Stomach (tissue), 9 donors: ENCODE data around the gene LFNG. TPM values are rescaled to one million over a fixed set of nuclear protein-coding genes. Genes with fewer than 3 reads are reported as not detected.
"Not testable (repeated sequence)": the region's sequence is repeated elsewhere in the genome, so short reads cannot be mapped to it uniquely, and the experiment has no call there.

ENCODE experiments used
- DNase-seq, 2 donors: peaks; one replicate each; pipeline versions ENCODE4 v3.0.0 to v3.0.0-alpha.2; 2013 to 2019
- H3K27ac ChIP-seq, 5 donors: fragments of 200-600 bp in 4 of 5; sonication (generic) in 4 of 5; one replicate each; pipeline ENCODE4 v1.5.1; 2013 to 2019; ENCODE audit warnings: mild to moderate bottlenecking in 1 of 5, moderate library complexity in 1 of 5
- H3K27me3 ChIP-seq, 3 donors: fragments of 200-600 bp; sonication (generic); one replicate each; pipeline ENCODE4 v1.5.1; 2017 to 2019; ENCODE audit warnings: mixed run types in 1 of 3
- H3K36me3 ChIP-seq, 4 donors: fragments of 200-600 bp; sonication (generic); 1 replicate in 3 of 4; 2 replicates in 1 of 4; pipeline ENCODE4 v1.5.1; 2016 to 2019
- H3K4me1 ChIP-seq, 4 donors: fragments of 200-600 bp; sonication (generic); one replicate each; pipeline ENCODE4 v1.5.1; 2016 to 2019
- H3K4me3 ChIP-seq, 4 donors: fragments of 200-600 bp; sonication (generic) in 3 of 4; one replicate each; pipeline ENCODE4 v1.5.1; 2016 to 2019; ENCODE audit warnings: mild to moderate bottlenecking in 1 of 4
- H3K9me3 ChIP-seq, 4 donors: fragments of 200-600 bp; sonication (generic); one replicate each; pipeline ENCODE4 v1.5.1; 2016 to 2019
- EP300 ChIP-seq: sonication (generic); formaldehyde crosslinking; IDR thresholded peaks from one replicate; pipeline ENCODE4 v1.6.1; 2017; ENCODE audit warnings: antibody characterized with exemption
- POLR2A ChIP-seq, 4 donors: fragments of 450-650 bp; IDR thresholded peaks; one replicate each; pipeline ENCODE4 v1.6.1; 2016; ENCODE audit warnings: antibody characterized with exemption in 4 of 4, control low read depth in 2 of 4, mild to moderate bottlenecking in 1 of 4, moderate library complexity in 1 of 4
- POLR2AphosphoS5 ChIP-seq, 3 donors: sonication (generic); formaldehyde crosslinking; IDR thresholded peaks; one replicate each; pipeline ENCODE4 v1.6.1; 2016; ENCODE audit warnings: antibody characterized with exemption in 3 of 3
- WGBS, 5 donors: extraction: QIAGEN DNeasy Blood & Tissue Kit in 3 of 5; methylation state at CpG; one replicate each; pipeline versions ENCODE4 v1.1.5 to v1.1.7; 2013 to 2018; 5-methylcytosine and 5-hydroxymethylcytosine counted together
- intact Hi-C: fragments of 100-400 bp; cut with DNase I; formaldehyde crosslinking; loops from one replicate; pipeline ENCODE4 v1.15.1; 2023; ENCODE audit warnings: low total_unique reads
- polyA plus RNA-seq, 3 donors: library from polyadenylated mRNA; stranded (reverse); fragments of 200-250 nt; gene quantifications; one replicate each; pipeline ENCODE4 v1.2.3, GENCODE V29; 2013
- total RNA-seq, 5 donors: library from RNA; depleted of rRNA; stranded (reverse); fragments of >200 nt; gene quantifications; one replicate each; pipeline versions ENCODE4 v1.1.0 to v1.2.3, GENCODE V29; 2014 to 2016
- TF ChIP-seq, protein P1 (sequence below), 7 experiments: fragments of 450-650 bp in 4 of 7; fragments of 200-600 bp in 3 of 7; sonication (generic) in 3 of 7; IDR thresholded peaks; one replicate each; pipeline ENCODE4 v1.5.1; 2016 to 2019; ENCODE audit warnings: antibody characterized with exemption in 7 of 7, control low read depth in 2 of 7, mild to moderate bottlenecking in 1 of 7
- donor health status: healthy with polysubstance abuse.
- donor health status: Bipolar disorder and iron deficiency.
- donor health status: healthy.

Gene LFNG
- total and polyA plus RNA-seq, 8 donors, result 8.0 to 103 (median 17.4) TPM

DNA sequence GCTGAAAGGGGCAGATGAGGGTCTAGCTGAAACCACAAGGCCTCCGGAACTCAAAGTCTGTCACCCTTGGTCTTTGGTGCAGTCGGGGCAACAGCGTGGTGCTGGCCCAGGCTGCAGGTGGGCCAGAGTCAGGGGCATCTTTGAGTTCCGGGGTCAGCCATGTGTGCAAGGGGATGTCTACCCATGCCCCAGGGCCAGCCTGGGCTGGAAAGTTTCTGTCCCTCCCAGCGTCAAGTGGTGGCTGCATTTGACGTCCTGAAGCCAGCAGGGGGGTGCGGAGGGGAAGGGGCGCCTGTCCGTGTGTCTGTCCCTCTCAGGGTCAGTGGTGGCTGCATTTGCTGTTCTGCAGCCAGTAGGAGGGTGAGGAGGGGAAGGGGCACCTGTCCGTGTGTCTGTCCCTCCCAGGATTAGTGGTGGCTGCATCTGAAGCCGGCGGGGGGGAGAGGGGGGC, 35.1 kb downstream of the LFNG start:
- intact Hi-C loops, result no loop called here
- TF ChIP-seq, protein P1, sequence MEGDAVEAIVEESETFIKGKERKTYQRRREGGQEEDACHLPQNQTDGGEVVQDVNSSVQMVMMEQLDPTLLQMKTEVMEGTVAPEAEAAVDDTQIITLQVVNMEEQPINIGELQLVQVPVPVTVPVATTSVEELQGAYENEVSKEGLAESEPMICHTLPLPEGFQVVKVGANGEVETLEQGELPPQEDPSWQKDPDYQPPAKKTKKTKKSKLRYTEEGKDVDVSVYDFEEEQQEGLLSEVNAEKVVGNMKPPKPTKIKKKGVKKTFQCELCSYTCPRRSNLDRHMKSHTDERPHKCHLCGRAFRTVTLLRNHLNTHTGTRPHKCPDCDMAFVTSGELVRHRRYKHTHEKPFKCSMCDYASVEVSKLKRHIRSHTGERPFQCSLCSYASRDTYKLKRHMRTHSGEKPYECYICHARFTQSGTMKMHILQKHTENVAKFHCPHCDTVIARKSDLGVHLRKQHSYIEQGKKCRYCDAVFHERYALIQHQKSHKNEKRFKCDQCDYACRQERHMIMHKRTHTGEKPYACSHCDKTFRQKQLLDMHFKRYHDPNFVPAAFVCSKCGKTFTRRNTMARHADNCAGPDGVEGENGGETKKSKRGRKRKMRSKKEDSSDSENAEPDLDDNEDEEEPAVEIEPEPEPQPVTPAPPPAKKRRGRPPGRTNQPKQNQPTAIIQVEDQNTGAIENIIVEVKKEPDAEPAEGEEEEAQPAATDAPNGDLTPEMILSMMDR (IDR thresholded peaks at IDR 0.05), result no peak
- TF ChIP-seq POLR2A (IDR thresholded peaks at IDR 0.05), result no peak
- no peak for TF ChIP-seq EP300
- TF ChIP-seq POLR2AphosphoS5 (IDR thresholded peaks at IDR 0.05), result no peak
- 2 to 6% (median 4%) methylated on average over 10 to 12 of the region's 12 CpGs for WGBS, 5 donors
- H3K27me3 ChIP-seq, result no peaks in the 10 kb centered on the region
- peak overlapping the region; percentile 68 to 88 (median 82) for H3K4me3 ChIP-seq
- peak in 1 of 2 donors; percentile 32 for DNase-seq
- H3K9me3 ChIP-seq, result no peaks in the 10 kb centered on the region
- H3K36me3 ChIP-seq, result peaks cover 0 to 21% (median 16%) of the 10 kb centered on the region in 4 donors
- H3K27ac ChIP-seq, result peak overlapping the region; percentile 95 to 99 (median 99)
- peaks cover 27 to 62% (median 49%) of the 10 kb centered on the region in 4 donors for H3K4me1 ChIP-seq

- Histone ChIP-seq H3K27ac (peak within 1 kb of the TSS; percentile 95 to 99 (median 99)), H3K27me3 (no peaks in the 10 kb centered on the region), H3K36me3 (peaks cover 0 to 16% (median 11%) of the 10 kb centered on the region in 4 donors), H3K4me1 (peaks cover 34 to 69% (median 56%) of the 10 kb centered on the region in 4 donors), H3K4me3 (peak within 1 kb of the TSS; percentile 68 to 88 (median 82)), H3K9me3 (no peaks in the 10 kb centered on the region)
- intact Hi-C loops, result no loop called here
- DNase-seq, result peak; percentile 97 to 99
- WGBS, 5 donors, result 0 to 4% (median 1%) methylated on average over 16 to 79 of the region's 79 CpGs
- TF ChIP-seq, protein P1 (IDR thresholded peaks at IDR 0.05), result peak in 4 of 7 experiments; percentile 6 to 48 (median 16)
- TF ChIP-seq EP300 (no peak), POLR2AphosphoS5 (IDR thresholded peaks at IDR 0.05) (peak; percentile 35 to 90 (median 89)), POLR2A (IDR thresholded peaks at IDR 0.05) (peak in 1 of 4 donors; percentile 39)
Observed at GRCh38 chr7:2555121-2556052, 35.8 kb downstream of the LFNG start, which contains the start of gene BRAT1. Gene BRAT1, minus strand, starts transcription at chr7:2555524. Its CDS starts 1,093 bp downstream, at chr7:2554431.

- no peaks in the 10 kb centered on the region for H3K36me3 ChIP-seq
- intact Hi-C loops, result no loop called here
- H3K9me3 ChIP-seq, result no peaks in the 10 kb centered on the region
- H3K27ac ChIP-seq, result peak within 1 kb of the TSS; percentile 66 to 89 (median 85)
- H3K4me1 ChIP-seq, result peaks cover 31 to 70% (median 60%) of the 10 kb centered on the region in 4 donors
- no peaks in the 10 kb centered on the region for H3K27me3 ChIP-seq
- TF ChIP-seq EP300 (no peak), POLR2AphosphoS5 (IDR thresholded peaks at IDR 0.05) (peak; percentile 56 to 86 (median 85))
- DNase-seq, result peak; percentile 96 to 97
- WGBS, 5 donors, result 0 to 3% (median 1%) methylated on average over 20 to 66 of the region's 66 CpGs
- peak within 1 kb of the TSS; percentile 91 to 99 (median 99) for H3K4me3 ChIP-seq
Observed at GRCh38 chr7:2558629-2559282, 39.2 kb downstream of the LFNG start, which contains the start of gene IQCE. Gene IQCE, plus strand, starts transcription at chr7:2558979. Its CDS starts 203 bp downstream, at chr7:2559182.

DNA sequence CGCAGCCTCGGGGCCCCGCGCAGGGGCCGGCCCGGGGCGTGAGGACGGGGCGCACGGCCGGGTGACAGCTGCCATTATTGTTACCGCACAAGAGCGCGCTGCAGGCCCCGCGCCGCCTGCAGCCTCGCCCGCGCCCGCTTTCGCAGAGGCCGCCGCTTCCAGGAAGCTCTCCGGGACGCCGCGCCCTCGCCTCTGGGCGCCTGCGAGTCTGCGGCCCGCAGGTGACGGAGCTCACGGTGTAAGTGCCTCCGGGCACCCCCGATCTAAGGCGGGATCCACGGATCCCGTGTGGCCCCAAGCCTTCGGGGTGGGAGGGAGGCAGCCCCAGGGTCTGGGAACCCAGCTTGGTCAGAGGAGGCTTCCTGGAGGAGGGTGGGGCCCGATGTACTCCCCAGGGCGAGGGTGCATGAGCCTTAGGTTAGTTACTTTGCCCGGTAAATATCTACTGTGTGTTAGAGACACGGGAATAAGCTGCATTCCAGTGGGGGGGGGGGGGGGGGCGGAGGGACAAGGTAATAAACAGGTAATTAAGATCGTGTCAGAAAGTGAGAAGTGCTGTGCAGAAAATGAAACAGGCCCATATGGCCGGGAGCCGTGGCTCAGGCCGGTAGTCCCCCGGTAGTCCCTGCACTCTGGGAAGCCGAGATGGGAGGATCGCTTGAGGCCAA, 39.8 kb downstream of the LFNG start:
- TF ChIP-seq, protein P1 (IDR thresholded peaks at IDR 0.05), result no peak
- TF ChIP-seq POLR2AphosphoS5 (IDR thresholded peaks at IDR 0.05) (no peak), EP300 (no peak), POLR2A (IDR thresholded peaks at IDR 0.05) (no peak)
- peak overlapping the region; percentile 66 to 89 (median 85) for H3K27ac ChIP-seq
- H3K27me3 ChIP-seq, result no peaks in the 10 kb centered on the region
- H3K4me1 ChIP-seq, result peaks cover 24 to 64% (median 54%) of the 10 kb centered on the region in 4 donors
- intact Hi-C loops, result no loop called here
- H3K9me3 ChIP-seq, result no peaks in the 10 kb centered on the region
- H3K4me3 ChIP-seq, result peak overlapping the region; percentile 91 to 99 (median 99)
- peak in 1 of 2 donors; percentile 66 for DNase-seq
- H3K36me3 ChIP-seq, result no peaks in the 10 kb centered on the region
- WGBS, 5 donors, result 6 to 19% (median 12%) methylated on average over 16 to 53 of the region's 53 CpGs

DNA sequence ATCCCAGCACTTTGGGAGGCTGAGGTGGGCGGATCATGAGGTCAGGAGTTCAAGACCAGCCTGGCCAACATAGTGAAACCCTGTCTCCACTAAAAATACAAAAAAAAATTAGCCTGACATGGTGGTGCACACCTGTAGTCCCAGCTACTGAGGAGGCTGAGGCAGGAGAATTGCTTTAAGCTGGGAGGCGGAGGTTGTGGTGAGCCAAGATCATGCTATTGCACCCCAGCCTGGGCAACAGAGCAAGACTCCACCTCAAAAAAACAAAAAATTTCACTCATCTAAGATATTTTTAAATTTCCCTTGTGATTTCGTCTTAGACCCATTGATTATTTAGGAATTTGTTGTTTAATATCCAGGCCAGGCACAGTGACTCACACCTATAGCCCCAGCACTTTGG, 44.4 kb downstream of the LFNG start:
- H3K27me3 ChIP-seq, H3K9me3 ChIP-seq, H3K4me3 ChIP-seq, H3K27ac ChIP-seq, DNase-seq, H3K36me3 ChIP-seq: not testable (repeated sequence)
- intact Hi-C loops, result loop anchor here (10.0 kb wide), 1 partner anchor 99 kb away; no protein-coding TSS in a partner anchor
- 91 to 99% (median 93%) methylated on average over 3 of the region's 3 CpGs for WGBS, 5 donors
- peaks cover 8 to 57% (median 29%) of the 10 kb centered on the region in 4 donors for H3K4me1 ChIP-seq
